A549 (cell line): Measurements from ENCODE around the gene CFAP65. TPM values are rescaled to one million over a fixed set of nuclear protein-coding genes. Genes with fewer than 3 reads are reported as not detected.

ENCODE experiments used
- ATAC-seq, 2 experiments: fragments of 200-7000 bp in 1 of 2; fragments of >200 bp in 1 of 2; cut with Nextera tagmentation in 1 of 2; cut with Tn5 transposase in 1 of 2; 3 replicates each; pipeline versions ENCODE4 v1.8.0 to v1.9.1; 2018 to 2020; ENCODE audit warnings: mild to moderate bottlenecking in 1 of 2, moderate library complexity in 1 of 2
- CTCF ChIA-PET: fragments of 300-600 bp; sonication (Branson Sonifier 250); formaldehyde crosslinking; extraction: SDS; loops from one replicate; lab custom pipeline; 2021; ENCODE audit warnings: antibody characterized with exemption, inconsistent platforms; lab: Yijun Ruan, JAX
- POLR2A ChIA-PET: fragments of 350-600 bp; formaldehyde crosslinking; extraction: SDS; loops from one replicate; lab custom pipeline; 2021; ENCODE audit warnings: antibody characterized with exemption, inconsistent platforms; lab: Yijun Ruan, JAX
- DNase-seq, 2 experiments: peaks; one replicate each; pipeline versions ENCODE4 v3.0.0 to v3.0.0-alpha.2; 2011 to 2016; ENCODE audit warnings: low read depth in 1 of 2, low spot score in 1 of 2
- FAIRE-seq: peaks from 2 replicates; lab custom pipeline; 2011; peaks lifted over from hg19 to GRCh38; lab: Jason Lieb, UNC
- H3K27ac ChIP-seq, 2 experiments: fragments of >200 bp; sonication (Bioruptor Twin); formaldehyde crosslinking; 3 replicates each; pipeline ENCODE4 v1.5.1; 2016 to 2017
- H3K4me1 ChIP-seq: fragments of >200 bp; sonication (Bioruptor Twin); formaldehyde crosslinking; 3 replicates; pipeline ENCODE4 v1.6.1; 2016
- H3K4me2 ChIP-seq: fragments of >200 bp; sonication (Bioruptor Twin); formaldehyde crosslinking; 3 replicates; pipeline ENCODE4 v1.6.1; 2016
- H3K4me3 ChIP-seq: fragments of >200 bp; sonication (Bioruptor Twin); formaldehyde crosslinking; 3 replicates; pipeline ENCODE4 v1.5.1; 2016
- H3K9me3 ChIP-seq: fragments of >200 bp; sonication (Bioruptor Twin); formaldehyde crosslinking; 3 replicates; pipeline ENCODE4 v1.6.1; 2016
- BHLHE40 ChIP-seq: IDR thresholded peaks from 2 replicates; pipeline ENCODE4 v1.6.1; 2012; ENCODE audit warnings: low read depth, low read length, inconsistent platforms
- CBX2 ChIP-seq: fragments of 200-600 bp; sonication (generic); IDR thresholded peaks from 2 replicates; pipeline ENCODE4 v1.6.1; 2016; ENCODE audit warnings: low read depth, mild to moderate bottlenecking, borderline replicate concordance
- CEBPB ChIP-seq, 2 experiments: fragments of >200 bp in 1 of 2; sonication (Bioruptor Twin) in 1 of 2; formaldehyde crosslinking in 1 of 2; IDR thresholded peaks; 2 replicates each; pipeline ENCODE4 v1.6.1; 2012 to 2016
- CHD4 ChIP-seq: fragments of 200-600 bp; sonication (generic); IDR thresholded peaks from 2 replicates; pipeline ENCODE4 v1.6.1; 2016; ENCODE audit warnings: antibody characterized with exemption, mild to moderate bottlenecking, borderline replicate concordance
- FOSB ChIP-seq: fragments of 250-450 bp; sonication (Bioruptor Pico); IDR thresholded peaks from 2 replicates; pipeline ENCODE4 v1.5.0; 2020; ENCODE audit warnings: mild to moderate bottlenecking, moderate library complexity
- FOSL2 ChIP-seq, 2 experiments: fragments of 450-650 bp in 1 of 2; fragments of >200 bp in 1 of 2; sonication (Bioruptor Twin) in 1 of 2; formaldehyde crosslinking; IDR thresholded peaks; 2 replicates each; pipeline versions ENCODE4 v1.5.0 to v1.6.1; 2016 to 2020; ENCODE audit warnings: mild to moderate bottlenecking in 1 of 2, moderate library complexity in 1 of 2
- JUN ChIP-seq, 2 experiments: fragments of >200 bp; sonication (Bioruptor Twin); formaldehyde crosslinking; IDR thresholded peaks; 2 replicates in 1 of 2; 3 replicates in 1 of 2; pipeline ENCODE4 v1.6.1; 2016 to 2017
- JUNB ChIP-seq: fragments of >200 bp; sonication (Bioruptor Twin); formaldehyde crosslinking; IDR thresholded peaks from 2 replicates; pipeline ENCODE4 v1.6.1; 2016
- KDM1A ChIP-seq: fragments of 200-600 bp; sonication (generic); IDR thresholded peaks from 2 replicates; pipeline ENCODE4 v1.6.1; 2016; ENCODE audit warnings: low read depth, mild to moderate bottlenecking
- MAFK ChIP-seq: fragments of 450-650 bp; IDR thresholded peaks from 2 replicates; pipeline ENCODE4 v1.6.1; 2014; ENCODE audit not compliant: partially characterized antibody
- MYC ChIP-seq: IDR thresholded peaks from 2 replicates; pipeline ENCODE4 v1.6.1; 2012; ENCODE audit warnings: mild to moderate bottlenecking, inconsistent platforms, low read length, improper control_type of control experiment, borderline replicate concordance
- NFE2L2 ChIP-seq: fragments of 150-350 bp; conservative IDR thresholded peaks from 2 replicates; pipeline ENCODE4 v1.6.1; 2014; ENCODE audit warnings: low read length
- NPAS2 ChIP-seq: fragments of 250-450 bp; sonication (Bioruptor Pico); IDR thresholded peaks from 2 replicates; pipeline ENCODE4 v1.8.0; 2022; ENCODE audit warnings: mild to moderate bottlenecking, moderate library complexity, borderline replicate concordance
- POLR2A ChIP-seq: IDR thresholded peaks from 2 replicates; pipeline ENCODE4 v1.6.1; 2012; ENCODE audit warnings: mild to moderate bottlenecking, low read length
- RAD21 ChIP-seq, 2 experiments: fragments of >200 bp in 1 of 2; sonication (Bioruptor Twin) in 1 of 2; formaldehyde crosslinking in 1 of 2; IDR thresholded peaks in 1 of 2; conservative IDR thresholded peaks in 1 of 2; 2 replicates in 1 of 2; 3 replicates in 1 of 2; pipeline ENCODE4 v1.6.1; 2012 to 2018; ENCODE audit warnings: inconsistent platforms in 1 of 2
- RARB ChIP-seq: fragments of 250-450 bp; sonication (Bioruptor Pico); IDR thresholded peaks from 2 replicates; pipeline ENCODE4 v1.8.0; 2021; ENCODE audit warnings: mild to moderate bottlenecking, moderate library complexity
- SMC3 ChIP-seq: fragments of >200 bp; sonication (Bioruptor Twin); formaldehyde crosslinking; IDR thresholded peaks from 3 replicates; pipeline ENCODE4 v1.6.1; 2018; ENCODE audit warnings: inconsistent platforms
- ZC3H11A ChIP-seq: fragments of 450-650 bp; IDR thresholded peaks from 2 replicates; pipeline ENCODE4 v1.6.1; 2014; ENCODE audit warnings: antibody characterized with exemption, mild to moderate bottlenecking
- ZSCAN20 ChIP-seq: fragments of 250-450 bp; sonication (Bioruptor Pico); IDR thresholded peaks from 2 replicates; pipeline ENCODE4 v1.8.0; 2022; ENCODE audit warnings: mild to moderate bottlenecking, moderate library complexity
- WGBS: methylation state at CpG from one replicate; pipeline ENCODE4 v1.1.6; 2017; ENCODE audit errors: missing lambda C conversion rate; 5-methylcytosine and 5-hydroxymethylcytosine counted together
- polyA plus RNA-seq, 4 experiments: library from polyadenylated mRNA; depleted of rRNA in 3 of 4; stranded (reverse); fragments of >200 nt; fragmentation: RNase III in 1 of 4; extraction: RNeasy Plus Mini Kit Qiagen cat#74134 plus additional on column Dnase treatment in 1 of 4; gene quantifications; 2 replicates in 3 of 4; 3 replicates in 1 of 4; pipeline ENCODE4 v1.2.3, GENCODE V29; 2011 to 2017
- TF ChIP-seq, protein P1 (sequence below): fragments of >200 bp; sonication (Bioruptor Twin); formaldehyde crosslinking; IDR thresholded peaks from 3 replicates; pipeline ENCODE4 v1.5.1; 2016
- TF ChIP-seq, protein P2 (sequence below): fragments of 250-450 bp; sonication (Bioruptor Pico); IDR thresholded peaks from 2 replicates; pipeline ENCODE4 v1.5.0; 2020; ENCODE audit warnings: low read depth, mild to moderate bottlenecking, moderate library complexity
- TF ChIP-seq, protein P3 (sequence below): fragments of 200-600 bp; sonication (generic); IDR thresholded peaks from 2 replicates; pipeline ENCODE4 v1.6.1; 2016; ENCODE audit warnings: antibody characterized with exemption, mild to moderate bottlenecking, moderate library complexity

Gene CFAP65
- polyA plus RNA-seq, 2 of the 4 experiments (the other 2 are of a cell fraction): 0.12 to 0.14 TPM

DNA sequence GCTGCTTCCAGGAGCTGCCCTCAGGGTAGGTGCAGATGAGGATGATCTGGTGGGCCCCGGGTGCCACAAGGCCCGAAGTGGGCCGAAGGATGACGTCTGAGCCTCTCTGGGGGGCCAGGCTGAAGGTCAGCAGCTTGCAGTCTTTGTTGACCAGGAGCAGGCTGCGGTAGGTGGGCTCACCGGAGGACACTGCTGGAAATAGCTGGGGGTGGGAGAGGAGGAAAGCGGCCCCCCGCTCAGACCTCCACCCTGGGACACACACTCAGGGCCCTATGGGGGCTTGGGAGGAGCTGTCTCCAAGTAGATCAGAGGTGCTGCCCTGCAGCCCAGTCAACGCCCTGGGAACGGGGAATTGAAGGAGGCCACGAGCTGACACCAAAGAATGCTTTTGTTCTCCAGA, 17.3 kb downstream of the CFAP65 start:
- Histone ChIP-seq H3K4me2 (no peak overlapping the region), H3K4me3 (no peak overlapping the region), H3K9me3 (no peaks in the 10 kb centered on the region), H3K4me1 (no peaks in the 10 kb centered on the region), H3K27ac (no peak overlapping the region)
- WGBS: 37% methylated on average over 7 of the region's 11 CpGs
- ChIA-PET POLR2A (no interaction called here), CTCF (interaction anchor here (1.3 to 12.4 kb wide), 7 partner anchors 13 to 471 kb away, joined by 3 to 173 read pairs (median 9); partner anchors contain the start of gene NHEJ1)
- TF ChIP-seq NPAS2 (CRISPR knock-in tag) (no peak), SMC3 (no peak), CHD4 (no peak)
- no peak for DNase-seq
- no peak for ATAC-seq
- no peak for FAIRE-seq

DNA sequence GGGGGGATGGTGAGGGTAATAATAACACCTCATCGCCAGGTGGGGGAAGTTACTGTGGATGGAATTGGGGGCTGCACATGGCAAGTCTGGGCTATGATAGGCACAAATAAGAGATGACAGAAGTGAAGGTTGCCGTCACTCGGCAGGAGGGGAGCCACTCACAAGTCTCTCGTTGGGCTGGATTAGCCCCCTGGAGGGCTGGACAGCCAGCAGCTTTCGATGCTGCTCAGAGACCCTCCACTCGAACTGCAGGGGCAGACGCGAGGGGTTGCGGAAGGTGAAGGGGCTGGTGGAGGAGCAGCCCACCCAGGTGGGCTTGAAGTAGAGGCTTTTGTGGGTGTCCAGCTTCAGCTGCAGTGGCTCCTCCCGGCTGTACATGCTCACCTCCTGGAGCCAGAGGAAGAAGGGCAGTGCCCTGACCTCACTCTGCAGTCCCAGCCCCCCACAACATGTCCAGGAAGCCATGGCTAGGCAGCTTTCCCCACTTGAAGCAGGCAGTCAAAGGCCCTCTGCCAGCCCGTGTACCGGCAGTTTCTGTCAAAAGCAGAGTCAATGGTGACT, 18.2 kb downstream of the CFAP65 start:
- no peak for FAIRE-seq
- CTCF ChIA-PET: interaction anchor here (2.7 to 12.4 kb wide), 3 partner anchors 42 to 147 kb away, joined by 9 to 173 read pairs (median 9); partner anchors contain the start of gene NHEJ1

More for the DNA sequence above, 18.2 kb downstream of the CFAP65 start:
- H3K9me3 ChIP-seq: no peaks in the 10 kb centered on the region
- H3K4me2 ChIP-seq: no peak overlapping the region
- H3K4me3 ChIP-seq: no peak overlapping the region
- TF ChIP-seq JUNB (no peak), CEBPB (IDR thresholded peaks at IDR 0.05) (no peak), POLR2A (no peak), ZSCAN20 (no peak), RARB (CRISPR knock-in tag) (no peak), FOSL2 (IDR thresholded peaks at IDR 0.05) (no peak), FOSL2 (CRISPR knock-in tag; IDR thresholded peaks at IDR 0.05) (no peak), JUN (IDR thresholded peaks at IDR 0.05) (no peak), ZC3H11A (no peak), KDM1A (no peak), FOSB (CRISPR knock-in tag) (no peak), BHLHE40 (no peak), NPAS2 (CRISPR knock-in tag) (no peak), MYC (no peak), CBX2 (no peak), MAFK (no peak), RAD21 (conservative IDR thresholded peaks at IDR 0.05 in 1 of 2, IDR thresholded peaks at IDR 0.05 in 1 of 2) (no peak), NFE2L2 (no peak)
- TF ChIP-seq, protein P1, sequence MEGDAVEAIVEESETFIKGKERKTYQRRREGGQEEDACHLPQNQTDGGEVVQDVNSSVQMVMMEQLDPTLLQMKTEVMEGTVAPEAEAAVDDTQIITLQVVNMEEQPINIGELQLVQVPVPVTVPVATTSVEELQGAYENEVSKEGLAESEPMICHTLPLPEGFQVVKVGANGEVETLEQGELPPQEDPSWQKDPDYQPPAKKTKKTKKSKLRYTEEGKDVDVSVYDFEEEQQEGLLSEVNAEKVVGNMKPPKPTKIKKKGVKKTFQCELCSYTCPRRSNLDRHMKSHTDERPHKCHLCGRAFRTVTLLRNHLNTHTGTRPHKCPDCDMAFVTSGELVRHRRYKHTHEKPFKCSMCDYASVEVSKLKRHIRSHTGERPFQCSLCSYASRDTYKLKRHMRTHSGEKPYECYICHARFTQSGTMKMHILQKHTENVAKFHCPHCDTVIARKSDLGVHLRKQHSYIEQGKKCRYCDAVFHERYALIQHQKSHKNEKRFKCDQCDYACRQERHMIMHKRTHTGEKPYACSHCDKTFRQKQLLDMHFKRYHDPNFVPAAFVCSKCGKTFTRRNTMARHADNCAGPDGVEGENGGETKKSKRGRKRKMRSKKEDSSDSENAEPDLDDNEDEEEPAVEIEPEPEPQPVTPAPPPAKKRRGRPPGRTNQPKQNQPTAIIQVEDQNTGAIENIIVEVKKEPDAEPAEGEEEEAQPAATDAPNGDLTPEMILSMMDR: no peak
- TF ChIP-seq, protein P2, sequence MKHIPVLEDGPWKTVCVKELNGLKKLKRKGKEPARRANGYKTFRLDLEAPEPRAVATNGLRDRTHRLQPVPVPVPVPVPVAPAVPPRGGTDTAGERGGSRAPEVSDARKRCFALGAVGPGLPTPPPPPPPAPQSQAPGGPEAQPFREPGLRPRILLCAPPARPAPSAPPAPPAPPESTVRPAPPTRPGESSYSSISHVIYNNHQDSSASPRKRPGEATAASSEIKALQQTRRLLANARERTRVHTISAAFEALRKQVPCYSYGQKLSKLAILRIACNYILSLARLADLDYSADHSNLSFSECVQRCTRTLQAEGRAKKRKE (CRISPR knock-in tag): no peak
- TF ChIP-seq, protein P3, sequence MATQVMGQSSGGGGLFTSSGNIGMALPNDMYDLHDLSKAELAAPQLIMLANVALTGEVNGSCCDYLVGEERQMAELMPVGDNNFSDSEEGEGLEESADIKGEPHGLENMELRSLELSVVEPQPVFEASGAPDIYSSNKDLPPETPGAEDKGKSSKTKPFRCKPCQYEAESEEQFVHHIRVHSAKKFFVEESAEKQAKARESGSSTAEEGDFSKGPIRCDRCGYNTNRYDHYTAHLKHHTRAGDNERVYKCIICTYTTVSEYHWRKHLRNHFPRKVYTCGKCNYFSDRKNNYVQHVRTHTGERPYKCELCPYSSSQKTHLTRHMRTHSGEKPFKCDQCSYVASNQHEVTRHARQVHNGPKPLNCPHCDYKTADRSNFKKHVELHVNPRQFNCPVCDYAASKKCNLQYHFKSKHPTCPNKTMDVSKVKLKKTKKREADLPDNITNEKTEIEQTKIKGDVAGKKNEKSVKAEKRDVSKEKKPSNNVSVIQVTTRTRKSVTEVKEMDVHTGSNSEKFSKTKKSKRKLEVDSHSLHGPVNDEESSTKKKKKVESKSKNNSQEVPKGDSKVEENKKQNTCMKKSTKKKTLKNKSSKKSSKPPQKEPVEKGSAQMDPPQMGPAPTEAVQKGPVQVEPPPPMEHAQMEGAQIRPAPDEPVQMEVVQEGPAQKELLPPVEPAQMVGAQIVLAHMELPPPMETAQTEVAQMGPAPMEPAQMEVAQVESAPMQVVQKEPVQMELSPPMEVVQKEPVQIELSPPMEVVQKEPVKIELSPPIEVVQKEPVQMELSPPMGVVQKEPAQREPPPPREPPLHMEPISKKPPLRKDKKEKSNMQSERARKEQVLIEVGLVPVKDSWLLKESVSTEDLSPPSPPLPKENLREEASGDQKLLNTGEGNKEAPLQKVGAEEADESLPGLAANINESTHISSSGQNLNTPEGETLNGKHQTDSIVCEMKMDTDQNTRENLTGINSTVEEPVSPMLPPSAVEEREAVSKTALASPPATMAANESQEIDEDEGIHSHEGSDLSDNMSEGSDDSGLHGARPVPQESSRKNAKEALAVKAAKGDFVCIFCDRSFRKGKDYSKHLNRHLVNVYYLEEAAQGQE: no peak
- TF ChIP-seq, all 56 proteins: peak for 0
- H3K27ac ChIP-seq: no peak overlapping the region
- 76% methylated on average over 9 of the region's 12 CpGs for WGBS
- no peaks in the 10 kb centered on the region for H3K4me1 ChIP-seq
- DNase-seq (no peak), ATAC-seq (no peak)
- POLR2A ChIA-PET: no interaction called here
